Skeletal muscle cell (primary cell): Measurements from ENCODE around the gene NDST1.
A peak's percentile ranks its signal among the peaks of the same experiment; 100 is the strongest.

Source experiments
- DNase-seq: peaks from one replicate; pipeline ENCODE4 v3.0.0-alpha.2; 2010; ENCODE audit warnings: low read depth
- H3K4me3 ChIP-seq: 2 replicates; pipeline ENCODE4 v1.5.1; 2011; ENCODE audit warnings: low read depth, mild to moderate bottlenecking, control low read depth, low read length, moderate library complexity

Gene NDST1

DNA sequence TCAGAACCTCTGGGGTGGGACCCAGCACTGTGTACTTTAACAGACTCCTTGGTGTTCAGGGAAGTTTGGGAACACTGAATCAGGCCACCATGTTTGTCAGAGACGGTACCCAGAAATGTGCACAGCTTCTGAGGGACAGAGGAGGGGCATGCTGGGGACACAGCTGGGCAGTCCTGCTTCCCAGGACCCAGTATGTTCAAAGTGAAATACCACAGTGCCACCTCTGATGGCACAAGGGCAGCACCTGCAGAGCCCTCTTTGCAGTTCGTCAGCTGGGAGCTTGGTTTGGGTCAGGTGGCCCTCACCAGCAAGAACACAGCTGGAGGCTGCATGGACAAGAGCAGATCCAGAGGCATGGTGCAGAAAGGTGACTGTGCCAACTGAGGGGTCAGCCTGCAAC is 51.2 kb downstream of the NDST1 start:
- no peak for DNase-seq
- H3K4me3 ChIP-seq = no peak overlapping the region

DNA sequence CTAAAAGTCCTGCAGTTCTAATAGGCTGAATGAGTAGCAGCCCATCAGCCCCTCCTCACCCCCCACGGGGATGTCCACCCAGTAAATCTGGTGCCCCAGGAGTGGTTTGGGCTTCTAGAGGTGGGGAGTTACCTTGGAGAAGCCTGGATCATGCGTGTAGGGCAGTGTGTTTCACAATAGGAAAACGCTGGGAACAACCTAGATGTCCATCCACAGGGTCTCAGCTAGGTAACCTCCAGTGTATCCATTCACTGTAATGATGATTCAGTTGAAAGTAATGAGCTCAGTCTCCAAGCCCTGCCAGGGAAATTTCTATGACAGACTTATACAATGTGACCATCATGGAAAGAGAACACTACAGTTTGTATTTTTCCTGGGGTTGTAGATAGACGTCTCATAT is 51.8 kb downstream of the NDST1 start:
- no peak for DNase-seq
- no peak overlapping the region for H3K4me3 ChIP-seq

DNA sequence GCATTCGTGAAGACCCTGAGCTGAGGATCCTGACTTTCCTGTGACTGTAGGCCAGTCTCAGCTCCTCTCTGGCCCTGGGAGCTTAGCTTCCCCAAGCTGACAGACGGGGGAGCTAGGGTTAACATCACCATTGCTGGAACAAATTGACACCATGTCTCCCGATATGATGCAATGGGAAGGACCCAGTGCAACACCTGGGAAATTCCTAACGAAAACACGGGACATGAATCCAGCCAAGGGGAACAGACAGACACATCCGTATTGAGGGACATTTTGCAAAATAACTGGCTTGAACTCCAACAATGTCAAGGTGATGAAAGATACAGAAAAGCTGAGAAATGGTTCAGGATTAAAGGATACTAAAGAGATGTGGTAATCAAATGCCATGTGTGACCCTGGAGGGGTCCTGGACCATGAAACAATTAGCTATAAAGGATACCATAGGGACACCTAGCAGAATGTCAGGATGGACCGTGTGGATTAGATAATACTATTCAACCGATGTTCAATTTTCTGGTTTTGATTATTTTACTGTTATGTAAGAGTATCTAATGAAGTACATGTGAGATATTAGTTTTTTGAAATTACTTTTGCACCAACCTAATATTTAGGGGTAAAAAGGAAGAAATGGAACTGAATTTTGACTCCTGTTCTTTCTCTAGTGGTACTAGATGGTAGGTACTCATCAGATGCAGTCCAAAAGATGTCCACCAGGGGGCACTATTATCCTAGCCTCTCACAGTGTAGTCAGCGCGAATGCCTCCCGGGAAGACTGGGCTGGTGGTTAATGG is 52.7 kb downstream of the NDST1 start:
- no peak overlapping the region for H3K4me3 ChIP-seq
- no peak for DNase-seq

DNA sequence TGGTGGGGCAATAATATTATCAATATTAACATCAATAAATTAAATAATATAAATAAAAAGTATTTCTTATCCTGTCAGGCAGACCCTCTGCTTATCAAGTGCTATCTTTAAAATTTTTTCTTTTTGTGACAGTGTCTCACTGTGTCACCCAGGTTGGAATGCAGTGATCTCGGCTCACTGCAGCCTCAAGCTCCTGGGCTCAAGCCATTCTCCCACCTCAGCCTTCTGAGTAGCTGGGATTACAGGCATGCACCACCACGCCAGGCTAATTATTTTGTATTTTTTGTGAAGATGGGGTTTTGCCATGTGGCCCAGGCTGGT is 53.2 kb downstream of the NDST1 start:
- no peak overlapping the region for H3K4me3 ChIP-seq
- no peak for DNase-seq

DNA sequence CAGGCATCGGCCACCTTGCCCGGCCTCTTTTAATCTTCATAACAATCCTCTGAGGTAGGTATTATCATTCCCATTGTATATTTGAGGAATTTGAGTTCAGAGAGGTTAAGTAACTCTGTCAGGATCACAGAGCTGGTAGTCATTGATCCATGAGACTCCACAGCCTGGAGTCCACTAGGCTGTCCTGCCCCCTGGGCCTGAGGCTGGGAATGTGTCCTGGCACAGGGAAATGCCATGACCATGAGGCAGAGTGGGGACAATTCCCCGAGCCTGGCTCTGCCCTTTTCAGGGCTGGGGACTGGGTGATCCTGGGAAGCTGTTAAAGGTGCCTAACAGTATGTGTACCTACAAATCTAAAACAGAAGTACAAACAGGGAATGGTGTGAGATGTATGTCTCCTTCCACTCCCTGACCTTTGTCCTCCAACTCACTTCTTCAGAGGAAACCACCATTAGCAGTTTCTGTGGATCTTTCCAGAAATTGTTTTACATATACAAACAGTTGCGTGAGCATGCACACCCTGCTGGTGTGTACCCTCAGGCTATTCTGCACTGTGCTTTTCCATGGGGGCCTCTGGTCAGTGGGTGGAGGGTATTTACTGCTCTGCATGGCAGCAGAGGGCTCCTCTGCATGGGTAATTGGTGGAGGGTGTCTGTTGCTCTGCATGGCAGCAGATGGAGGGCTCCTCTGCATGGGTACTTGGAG is 53.8 kb downstream of the NDST1 start:
- no peak overlapping the region for H3K4me3 ChIP-seq
- DNase-seq = no peak

DNA sequence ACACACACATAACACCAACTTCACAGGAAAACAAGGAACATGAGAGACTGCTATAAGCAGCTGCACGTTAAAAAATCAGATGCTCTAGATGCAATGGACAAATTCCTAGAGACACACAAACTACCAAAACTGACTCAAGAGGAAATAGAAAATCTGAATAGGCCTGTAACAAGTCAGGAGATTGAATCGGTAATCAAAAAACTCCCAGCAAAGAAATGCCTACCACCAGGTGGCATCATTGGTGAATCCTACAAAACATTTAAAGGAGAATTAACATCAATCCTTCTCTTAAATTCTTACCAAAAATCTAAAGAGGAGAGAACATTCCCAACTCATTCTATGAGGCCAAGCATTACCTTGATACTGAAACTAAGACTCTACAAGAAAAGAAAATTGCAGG is 54.9 kb downstream of the NDST1 start:
- H3K4me3 ChIP-seq = no peak overlapping the region
- DNase-seq = no peak

DNA sequence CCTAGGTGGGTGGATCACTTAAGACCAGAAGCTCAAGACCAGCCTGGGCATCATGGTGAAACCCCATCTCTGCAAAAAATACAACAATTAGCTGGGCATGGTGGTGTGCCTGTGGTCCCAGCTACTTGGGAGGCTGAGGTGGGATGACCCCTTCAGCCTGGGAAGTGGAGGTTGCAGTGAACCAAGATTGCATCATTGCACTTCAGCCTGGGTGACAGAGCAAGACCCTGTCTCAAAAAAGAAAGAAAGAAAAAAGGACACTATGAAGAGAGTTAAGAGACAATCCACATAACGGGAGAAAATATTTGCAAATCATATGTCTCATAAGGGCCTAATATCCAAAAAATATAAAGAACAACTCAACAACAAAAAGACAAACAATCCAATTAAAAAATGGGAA is 57.9 kb downstream of the NDST1 start:
- no peak overlapping the region for H3K4me3 ChIP-seq
- no peak for DNase-seq

DNA sequence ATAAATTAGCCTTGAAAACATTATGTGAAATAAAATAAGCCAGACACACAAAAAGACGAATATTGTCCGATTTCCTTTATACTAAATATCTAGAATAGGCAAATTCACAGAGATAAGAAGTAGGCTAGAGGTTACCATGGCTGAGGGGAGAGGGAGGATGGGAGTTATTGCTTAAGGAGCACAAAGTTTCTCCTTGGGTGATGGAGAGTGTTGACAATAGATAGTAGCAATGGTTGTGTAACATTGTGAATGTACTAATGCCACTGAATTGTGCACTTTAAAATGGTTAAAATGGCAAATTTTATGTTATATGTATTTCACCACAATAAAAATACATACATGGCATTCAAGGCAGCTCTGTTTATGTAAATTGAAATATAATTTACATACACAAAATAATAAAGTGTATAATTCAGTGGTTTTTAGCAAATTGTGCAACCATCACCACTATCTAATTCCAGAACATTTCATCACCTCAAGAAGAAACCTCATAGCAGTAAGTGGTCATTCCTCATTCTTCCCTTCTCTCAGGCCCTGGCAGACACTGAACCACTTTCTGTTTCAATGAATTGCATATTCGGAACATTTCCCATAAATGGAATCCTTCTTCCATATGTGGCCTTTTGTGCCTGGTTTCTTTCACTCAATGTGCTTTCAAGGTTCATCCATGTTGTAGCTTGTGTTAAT is 59.2 kb downstream of the NDST1 start:
- DNase-seq = peak; percentile 80
- H3K4me3 ChIP-seq = no peak overlapping the region

DNA sequence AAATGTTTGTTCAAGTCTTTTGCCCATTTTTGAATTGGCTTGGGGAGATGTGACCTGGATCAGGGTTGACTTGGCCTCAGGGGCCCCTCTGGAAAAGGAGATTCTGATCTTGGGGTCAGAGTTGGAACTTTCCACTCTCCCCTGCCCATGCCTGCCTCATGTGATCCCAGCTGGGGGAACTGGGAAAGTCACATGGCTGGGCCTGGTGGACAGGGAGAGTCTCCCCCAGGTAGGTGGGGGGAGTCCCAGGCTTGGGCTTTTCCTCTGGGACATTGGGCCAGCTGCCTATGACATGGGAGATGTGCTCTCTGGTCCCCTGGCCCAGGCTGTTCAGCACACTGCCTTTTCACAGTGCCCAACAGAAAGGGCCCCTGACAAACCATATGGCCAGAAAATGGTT is 60.7 kb downstream of the NDST1 start:
- DNase-seq = no peak
- no peak overlapping the region for H3K4me3 ChIP-seq

DNA sequence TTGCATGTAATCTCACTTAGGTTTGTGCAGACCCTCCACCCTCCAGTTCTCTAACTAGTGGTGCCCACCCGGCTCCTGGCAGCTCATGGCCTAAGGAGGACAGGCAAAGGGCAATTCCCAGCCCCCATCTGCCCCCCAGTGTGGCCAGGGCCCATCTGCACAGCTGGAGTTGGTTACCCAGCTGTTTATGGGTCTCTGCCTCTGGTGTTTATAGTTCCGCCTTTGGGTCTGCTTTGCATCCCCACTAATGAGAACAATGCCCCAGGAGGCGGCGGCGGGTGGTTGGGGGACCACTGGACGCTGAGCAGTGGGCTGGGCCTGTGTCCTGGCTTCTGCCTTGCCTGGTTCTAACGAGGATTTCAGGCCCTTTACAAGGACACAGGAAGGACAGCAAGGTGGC is 62.4 kb downstream of the NDST1 start:
- no peak for DNase-seq
- no peak overlapping the region for H3K4me3 ChIP-seq

DNA sequence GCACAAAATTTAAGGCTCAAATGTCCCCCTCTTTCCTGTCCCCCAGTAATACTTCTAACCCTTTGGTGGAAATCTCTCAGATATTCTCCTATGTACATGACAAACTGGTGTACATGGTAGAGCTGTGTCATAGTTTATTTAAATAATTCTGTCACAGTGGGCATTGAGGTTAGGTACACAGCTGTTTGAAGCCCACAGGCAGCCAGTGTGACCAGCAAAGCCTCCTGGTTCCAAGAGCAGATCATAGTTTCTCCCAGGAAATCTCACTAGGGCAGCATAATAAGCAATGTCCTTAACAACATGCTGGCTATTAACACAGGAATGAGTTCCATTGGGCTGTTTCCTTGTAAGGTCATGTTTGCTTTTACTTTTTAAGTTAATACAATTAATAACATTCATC is 63.9 kb downstream of the NDST1 start:
- no peak overlapping the region for H3K4me3 ChIP-seq
- no peak for DNase-seq

DNA sequence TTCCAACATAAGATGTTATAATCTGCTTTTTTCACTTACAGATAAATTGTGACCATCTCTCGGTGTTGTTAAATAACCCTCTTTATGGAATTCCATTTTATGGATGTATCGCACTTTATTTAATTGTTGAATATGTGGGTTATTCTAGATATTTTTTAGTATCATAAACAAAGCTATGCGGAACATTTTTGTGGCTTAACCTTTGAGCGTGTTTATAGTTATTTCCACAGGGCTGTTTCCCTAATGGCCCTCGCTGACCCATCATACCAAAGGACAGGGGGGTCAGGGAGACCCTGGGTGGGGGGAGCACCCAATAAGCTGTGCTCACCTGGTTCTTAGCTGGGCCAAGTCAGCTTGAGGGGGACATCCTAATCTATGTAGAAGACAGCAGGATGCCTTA is 65.3 kb downstream of the NDST1 start:
- no peak overlapping the region for H3K4me3 ChIP-seq
- no peak for DNase-seq

DNA sequence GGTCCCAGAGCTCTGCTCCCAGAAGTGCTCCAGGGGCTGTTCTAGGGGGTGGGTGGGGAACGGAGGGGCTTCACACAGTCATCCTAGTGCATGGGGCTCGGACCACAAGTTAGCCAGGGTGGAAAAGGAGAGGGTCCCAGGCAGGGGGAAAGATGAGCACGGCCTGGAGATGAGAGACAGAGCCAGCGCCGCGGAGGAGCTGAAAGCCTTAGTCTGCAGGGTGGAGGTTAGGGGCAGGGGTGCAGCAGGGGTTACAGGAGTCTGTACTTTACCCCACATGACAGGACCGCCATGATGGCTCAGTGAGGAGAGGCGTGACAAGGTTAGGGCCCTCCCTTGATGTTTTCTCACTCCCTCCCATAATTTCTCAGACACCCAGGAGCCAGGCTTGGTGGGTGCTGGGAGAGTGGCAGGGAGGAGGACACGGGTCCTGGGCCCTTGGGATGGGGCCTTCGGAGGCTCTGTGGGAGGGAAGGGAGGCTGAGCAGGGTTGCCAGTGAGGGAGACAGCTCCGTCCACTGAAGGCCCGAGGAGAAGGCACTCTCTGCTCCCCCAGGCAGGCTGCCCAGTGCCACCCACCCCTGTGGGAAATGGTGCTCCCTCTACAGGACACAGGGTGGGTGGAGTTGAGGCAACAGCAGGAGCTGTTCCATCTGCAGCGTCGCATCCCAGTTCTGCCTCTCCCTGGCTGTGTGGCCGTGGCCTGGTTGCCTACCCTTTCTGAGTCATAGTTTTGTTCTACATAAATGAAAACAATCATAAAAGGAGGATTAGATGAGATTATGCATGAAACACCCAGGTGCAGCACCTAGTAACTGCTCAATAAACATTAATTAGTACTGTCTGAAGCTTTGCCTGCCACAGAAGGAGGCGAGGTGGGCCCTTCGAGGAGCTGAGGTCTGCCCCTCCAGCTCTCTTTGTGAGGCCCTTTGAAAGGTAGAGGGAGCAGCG is 66.2 kb downstream of the NDST1 start:
- no peak overlapping the region for H3K4me3 ChIP-seq
- no peak for DNase-seq

DNA sequence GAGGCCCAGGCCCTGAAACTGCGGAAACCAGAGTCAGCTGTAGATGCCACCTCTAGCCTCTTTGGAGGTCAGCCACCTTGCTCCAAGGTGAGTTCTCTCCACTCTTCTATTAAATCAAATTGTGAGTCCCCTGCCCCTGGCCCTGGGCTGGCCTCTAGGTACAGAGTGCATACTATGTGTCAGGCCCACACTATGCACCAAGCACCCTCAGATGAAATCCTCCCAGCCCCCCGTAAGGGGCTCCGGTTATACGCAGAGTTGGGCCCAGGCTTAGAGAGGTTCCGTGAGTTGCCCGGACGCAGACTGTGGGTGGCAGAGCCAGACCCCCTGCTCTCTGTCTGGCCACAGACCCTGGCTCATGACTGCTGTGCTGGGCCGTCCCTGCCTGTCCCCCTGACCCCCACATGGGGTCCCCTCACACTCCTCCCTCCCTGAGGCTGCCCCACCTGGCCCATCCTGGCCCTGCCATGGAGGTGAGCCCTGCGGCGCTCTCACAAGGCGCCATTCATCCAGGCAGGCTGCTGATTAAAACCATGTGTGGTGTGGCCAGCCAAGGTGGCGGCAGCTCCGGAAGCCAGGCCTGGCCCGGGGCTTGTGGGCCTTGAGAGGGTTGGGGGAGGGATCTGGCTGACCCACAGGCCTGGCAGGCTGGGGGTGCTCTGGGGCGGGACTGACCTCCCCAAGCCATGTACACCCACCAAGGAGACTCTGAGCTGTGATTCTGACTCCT is 67.1 kb downstream of the NDST1 start:
- no peak overlapping the region for H3K4me3 ChIP-seq
- no peak for DNase-seq

DNA sequence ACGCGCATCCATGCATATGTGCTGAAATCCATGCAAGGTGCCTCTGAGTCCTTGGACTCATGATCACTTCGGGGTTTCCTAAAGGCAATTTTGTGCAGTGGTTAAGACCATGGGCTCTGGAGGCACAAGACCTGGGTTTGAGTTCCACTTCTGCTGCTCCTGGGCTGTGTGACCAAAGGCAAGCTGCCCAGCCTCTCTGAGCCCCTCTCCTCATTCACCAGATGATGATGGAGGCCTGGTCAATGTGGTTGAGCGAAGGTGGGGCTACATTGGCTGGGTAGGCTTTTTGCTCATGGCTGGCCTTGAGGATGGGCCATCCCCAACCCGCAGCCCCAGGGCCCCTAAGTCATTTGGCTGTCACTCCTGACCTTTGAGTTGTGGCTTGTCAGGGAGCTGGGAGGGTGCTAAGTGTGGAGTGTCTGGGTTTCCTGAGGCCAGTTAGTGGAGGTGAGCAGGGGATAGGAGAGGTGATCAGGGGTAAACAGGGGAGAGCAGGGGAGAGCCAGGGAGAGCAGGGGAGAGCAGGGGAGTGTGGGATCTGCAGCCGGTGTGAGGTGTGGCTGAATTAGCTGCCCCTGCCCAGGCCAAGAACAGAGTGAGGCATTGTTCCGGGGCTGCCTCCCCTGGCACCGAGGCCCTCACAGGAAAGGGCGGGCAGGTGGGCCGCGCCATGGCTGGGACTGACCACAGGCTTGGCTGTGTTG is 68.0 kb downstream of the NDST1 start:
- DNase-seq = no peak
- no peak overlapping the region for H3K4me3 ChIP-seq

DNA sequence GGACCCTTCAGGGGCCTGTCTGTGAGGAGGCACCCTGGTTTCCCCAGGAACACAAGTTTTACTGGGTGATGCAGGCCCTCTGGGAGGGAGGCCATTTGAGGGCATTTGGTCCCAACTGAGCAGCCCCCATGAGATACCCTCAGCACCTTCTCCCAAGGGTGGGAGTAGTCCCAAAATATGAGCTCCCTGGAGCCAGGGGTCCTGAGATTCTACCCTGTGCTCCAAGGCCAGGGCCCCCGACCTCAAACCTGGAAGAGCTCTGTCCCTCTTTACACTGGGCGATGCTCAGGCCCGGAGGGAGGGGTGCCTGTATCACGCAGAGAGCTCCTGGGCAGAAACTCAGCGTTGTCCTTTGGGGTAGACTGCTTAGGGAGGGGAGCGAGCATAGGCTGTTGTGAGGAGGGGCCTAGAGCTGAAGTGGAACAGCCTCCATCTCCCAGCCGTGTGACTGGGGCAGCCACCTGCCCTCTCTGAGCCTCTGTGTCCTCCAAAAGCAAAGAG is 68.6 kb downstream of the NDST1 start:
- H3K4me3 ChIP-seq = no peak overlapping the region
- DNase-seq = no peak

DNA sequence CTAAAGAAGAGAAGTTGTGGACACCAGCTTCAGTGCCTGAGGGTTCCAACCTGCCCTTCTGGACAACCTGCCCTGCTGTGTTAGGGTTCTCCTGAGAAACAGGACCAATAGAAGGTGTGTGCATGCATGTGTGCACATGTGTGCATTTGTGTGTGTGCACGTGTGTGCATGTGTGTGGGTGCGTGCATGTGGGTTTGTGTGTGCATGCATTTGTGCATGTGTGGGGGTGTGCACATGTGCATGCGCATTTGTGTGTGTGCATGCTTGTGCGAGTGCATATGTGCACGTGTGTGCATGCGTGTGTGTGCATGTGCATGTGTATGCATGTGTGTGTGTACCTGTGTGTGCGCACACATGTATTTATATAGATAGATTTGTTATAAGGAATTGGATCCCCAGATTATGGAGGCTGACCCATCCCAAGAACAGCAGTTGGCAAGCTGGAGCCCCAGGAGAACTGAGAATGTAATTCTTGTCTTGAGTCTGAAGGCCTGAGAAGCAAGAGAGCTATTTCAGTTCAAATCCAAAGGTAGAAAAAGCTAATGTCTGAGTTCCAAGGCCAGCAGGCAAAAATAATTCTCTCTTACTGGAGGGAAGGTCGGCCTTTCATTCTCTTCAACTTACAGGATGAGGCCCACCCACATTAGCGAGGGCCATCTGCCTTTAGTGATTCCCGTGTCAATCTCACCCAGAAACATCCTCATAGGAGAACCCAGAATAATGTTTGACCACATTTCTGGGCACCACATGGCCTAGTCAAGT is 69.6 kb downstream of the NDST1 start:
- DNase-seq = no peak
- no peak overlapping the region for H3K4me3 ChIP-seq
